Peyer's patch (tissue), 4 donors: ENCODE data around the gene FBXW7. TPM values are rescaled to one million over a fixed set of nuclear protein-coding genes. Genes with fewer than 3 reads are reported as not detected.

Experiments
- DNase-seq, 3 donors: peaks; one replicate each; pipeline ENCODE4 v3.0.0-alpha.2; 2017 to 2019
- H3K27ac ChIP-seq, 4 donors: fragments of 200-600 bp; sonication (generic); one replicate each; pipeline ENCODE4 v1.5.1; 2016 to 2019
- H3K27me3 ChIP-seq, 2 donors: fragments of 200-600 bp; sonication (generic); one replicate each; pipeline ENCODE4 v1.5.1; 2019
- H3K36me3 ChIP-seq, 3 donors: fragments of 200-600 bp; sonication (generic); one replicate each; pipeline ENCODE4 v1.5.1; 2016 to 2019
- H3K4me1 ChIP-seq, 4 donors: fragments of 200-600 bp; sonication (generic); one replicate each; pipeline ENCODE4 v1.5.1; 2016 to 2019
- H3K4me3 ChIP-seq, 4 donors: fragments of 200-600 bp; sonication (generic); 1 replicate in 3 of 4; 2 replicates in 1 of 4; pipeline ENCODE4 v1.5.1; 2016 to 2019; ENCODE audit warnings: mild to moderate bottlenecking in 1 of 4
- H3K9me3 ChIP-seq, 4 donors: fragments of 200-600 bp; sonication (generic); one replicate each; pipeline ENCODE4 v1.5.1; 2016 to 2019; ENCODE audit warnings: mild to moderate bottlenecking in 1 of 4
- CTCF ChIP-seq, 6 experiments: fragments of 450-650 bp in 4 of 6; fragments of 200-600 bp in 2 of 6; sonication (generic) in 1 of 6; IDR thresholded peaks; one replicate each; pipeline ENCODE4 v1.5.1; 2017 to 2019; ENCODE audit warnings: antibody characterized with exemption in 6 of 6, mild to moderate bottlenecking in 3 of 6, moderate library complexity in 1 of 6
- POLR2A ChIP-seq, 2 donors: fragments of 450-650 bp; IDR thresholded peaks; one replicate each; pipeline ENCODE4 v1.5.1; 2017; ENCODE audit warnings: antibody characterized with exemption in 2 of 2, mild to moderate bottlenecking in 2 of 2, moderate library complexity in 2 of 2
- total RNA-seq, 4 donors: library from RNA; depleted of rRNA; stranded (reverse); fragments of >200 nt; gene quantifications; one replicate each; pipeline ENCODE4 v1.1.0, GENCODE V29; 2016

The FBXW7 gene
- total RNA-seq, 4 donors from 2014 or later = 33.4 to 120 (median 43.0) TPM

GRCh38 chr4:152510349-152511147, 25.3 kb downstream of the FBXW7 start:
- H3K27me3 ChIP-seq = no peaks in the 10 kb centered on the region
- H3K4me3 ChIP-seq = peak overlapping the region in 1 of 4 donors; percentile 5
- H3K36me3 ChIP-seq = no peaks in the 10 kb centered on the region
- DNase-seq = no peak
- TF ChIP-seq POLR2A (IDR thresholded peaks at IDR 0.05) = no peak
- TF ChIP-seq CTCF (IDR thresholded peaks at IDR 0.05) = no peak
- H3K9me3 ChIP-seq = no peaks in the 10 kb centered on the region
- H3K4me1 ChIP-seq = peaks cover 0 to 8% (median 0%) of the 10 kb centered on the region in 4 donors
- peak overlapping the region in 1 of 4 donors; percentile 18 for H3K27ac ChIP-seq

DNA sequence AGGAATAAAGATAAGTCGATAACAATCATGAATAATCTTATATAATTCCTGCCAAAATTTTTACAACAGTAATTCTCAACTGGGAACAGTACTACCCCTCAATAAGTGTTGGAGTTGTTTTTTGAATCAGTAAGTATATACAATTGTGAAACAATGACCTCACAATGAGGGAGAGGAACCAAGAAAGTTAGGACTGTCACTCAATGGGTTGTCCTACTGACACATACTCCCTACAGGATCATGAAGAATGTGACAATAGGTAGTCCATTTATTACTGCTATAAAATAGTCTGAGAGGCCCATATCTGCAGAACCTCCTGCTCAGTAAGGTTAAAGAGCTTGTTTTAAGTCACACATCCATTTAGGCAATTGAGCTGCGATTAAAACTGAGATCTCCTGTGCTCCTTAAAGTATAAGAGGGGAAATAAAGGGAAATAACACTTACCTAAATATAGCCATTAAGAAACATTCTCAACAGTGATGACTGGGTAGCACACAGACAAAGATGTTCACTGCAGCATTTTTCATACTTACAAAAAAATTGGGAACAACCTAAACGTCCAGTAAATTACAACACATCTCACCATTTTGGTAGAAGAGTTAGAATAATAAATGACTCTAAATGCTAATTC, 26.2 kb downstream of the FBXW7 start:
- H3K27me3 ChIP-seq = no peaks in the 10 kb centered on the region
- no peak for DNase-seq
- no peak overlapping the region for H3K4me3 ChIP-seq
- H3K4me1 ChIP-seq = peaks cover 0 to 8% (median 0%) of the 10 kb centered on the region in 4 donors
- no peaks in the 10 kb centered on the region for H3K9me3 ChIP-seq
- H3K36me3 ChIP-seq = no peaks in the 10 kb centered on the region
- H3K27ac ChIP-seq = no peak overlapping the region
- no peak for TF ChIP-seq CTCF (IDR thresholded peaks at IDR 0.05)
- TF ChIP-seq POLR2A (IDR thresholded peaks at IDR 0.05) = no peak

DNA sequence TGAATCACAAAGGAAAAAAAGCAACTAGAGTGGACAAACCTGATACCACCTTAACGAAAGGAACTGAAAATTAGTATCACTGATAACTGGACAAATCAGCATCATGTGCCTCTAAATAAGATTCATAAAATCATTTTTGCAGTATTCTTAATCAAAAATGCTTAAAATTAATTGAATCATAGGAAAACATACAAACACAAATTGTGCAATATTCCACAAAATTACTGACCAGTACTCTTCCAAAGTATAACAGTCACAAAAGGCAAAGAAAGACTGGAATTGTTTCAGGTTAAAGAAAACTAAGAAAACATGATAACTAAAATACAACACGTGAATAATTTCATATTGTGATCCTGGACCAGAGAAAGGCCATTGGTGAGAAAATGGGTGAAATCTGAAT, 27.1 kb downstream of the FBXW7 start:
- peaks cover 0 to 8% (median 0%) of the 10 kb centered on the region in 4 donors for H3K4me1 ChIP-seq
- H3K9me3 ChIP-seq = no peaks in the 10 kb centered on the region
- DNase-seq = no peak
- no peak for TF ChIP-seq POLR2A (IDR thresholded peaks at IDR 0.05)
- no peak for TF ChIP-seq CTCF (IDR thresholded peaks at IDR 0.05)
- no peak overlapping the region for H3K27ac ChIP-seq
- no peaks in the 10 kb centered on the region for H3K27me3 ChIP-seq
- no peak overlapping the region for H3K4me3 ChIP-seq
- H3K36me3 ChIP-seq = no peaks in the 10 kb centered on the region

DNA sequence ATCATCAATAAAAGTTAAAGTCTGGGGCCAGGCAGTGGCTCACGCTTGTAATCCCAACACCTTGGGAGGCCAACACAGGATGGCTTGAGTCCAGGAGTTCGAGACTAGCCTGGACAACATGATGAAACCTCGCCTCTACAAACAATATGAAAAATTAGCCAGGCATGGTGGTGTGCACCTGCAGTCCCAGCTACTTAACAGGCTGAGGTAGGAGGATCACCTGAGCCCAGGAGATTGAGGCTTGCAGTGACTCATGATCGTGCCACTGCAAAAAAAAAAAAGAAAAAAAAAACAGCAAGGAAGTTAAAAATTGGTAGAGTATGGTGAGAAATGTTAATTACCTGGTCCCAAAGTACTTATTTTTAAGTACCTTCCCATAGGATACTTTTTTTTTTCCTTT, 27.5 kb downstream of the FBXW7 start:
- H3K27ac ChIP-seq = no peak overlapping the region
- no peaks in the 10 kb centered on the region for H3K36me3 ChIP-seq
- H3K27me3 ChIP-seq = no peaks in the 10 kb centered on the region
- TF ChIP-seq POLR2A (IDR thresholded peaks at IDR 0.05) = no peak
- TF ChIP-seq CTCF (IDR thresholded peaks at IDR 0.05) = no peak
- no peak for DNase-seq
- H3K4me1 ChIP-seq = peaks cover 0 to 8% (median 0%) of the 10 kb centered on the region in 4 donors
- no peak overlapping the region for H3K4me3 ChIP-seq
- H3K9me3 ChIP-seq = no peaks in the 10 kb centered on the region

GRCh38 chr4:152503653-152504290, 32.1 kb downstream of the FBXW7 start:
- H3K4me3 ChIP-seq = no peak overlapping the region
- H3K9me3 ChIP-seq = no peaks in the 10 kb centered on the region
- TF ChIP-seq CTCF (IDR thresholded peaks at IDR 0.05) (no peak), POLR2A (IDR thresholded peaks at IDR 0.05) (no peak)
- no peaks in the 10 kb centered on the region for H3K4me1 ChIP-seq
- H3K27ac ChIP-seq = no peak overlapping the region
- no peaks in the 10 kb centered on the region for H3K27me3 ChIP-seq
- no peaks in the 10 kb centered on the region for H3K36me3 ChIP-seq
- DNase-seq = no peak
